Pons (tissue), 1 donor: Measurements from ENCODE around the gene FGFR1OP2.
A peak's percentile ranks its signal among the peaks of the same experiment; 100 is the strongest.
"Not testable (repeated sequence)": the region's sequence is repeated elsewhere in the genome, so short reads cannot be mapped to it uniquely, and the experiment has no call there.

Experiments
- DNase-seq: peaks from one replicate; pipeline ENCODE4 v3.0.0-alpha.2; 2016; ENCODE audit warnings: low spot score

Gene FGFR1OP2

GRCh38 chr12:26941215-26941594, 2.9 kb downstream of the FGFR1OP2 start:
- DNase-seq, result no peak

GRCh38 chr12:26948309-26948708, 10.0 kb downstream of the FGFR1OP2 start:
- DNase-seq, result no peak

- DNase-seq, result peak; percentile 56
Measured at GRCh38 chr12:26953447-26953846, 15.2 kb downstream of the FGFR1OP2 start.

- no peak for DNase-seq
Measured at GRCh38 chr12:26954027-26954426, 15.8 kb downstream of the FGFR1OP2 start.

- not testable (repeated sequence) for DNase-seq
Measured at GRCh38 chr12:26961391-26961790, 23.1 kb downstream of the FGFR1OP2 start.

GRCh38 chr12:26961803-26962202, 23.5 kb downstream of the FGFR1OP2 start:
- DNase-seq, result no peak

- DNase-seq, result no peak
Measured at GRCh38 chr12:26963413-26963812, 25.1 kb downstream of the FGFR1OP2 start.

- DNase-seq, result no peak
Measured at GRCh38 chr12:26966842-26967241, 28.6 kb downstream of the FGFR1OP2 start.

- DNase-seq, result no peak
Measured at GRCh38 chr12:26970136-26970535, 31.9 kb downstream of the FGFR1OP2 start.

GRCh38 chr12:26971963-26972362, 33.7 kb downstream of the FGFR1OP2 start:
- DNase-seq, result no peak

GRCh38 chr12:26976687-26977086, 38.4 kb downstream of the FGFR1OP2 start:
- peak; percentile 63 for DNase-seq

GRCh38 chr12:26978801-26979200, 40.5 kb downstream of the FGFR1OP2 start:
- DNase-seq, result peak; percentile 74

GRCh38 chr12:26979733-26980132, 41.5 kb downstream of the FGFR1OP2 start:
- no peak for DNase-seq

GRCh38 chr12:26982866-26983265, 44.6 kb downstream of the FGFR1OP2 start:
- no peak for DNase-seq

GRCh38 chr12:26987634-26988424, 49.6 kb downstream of the FGFR1OP2 start:
- DNase-seq, result peak; percentile 69

- DNase-seq, result no peak
Measured at GRCh38 chr12:26988703-26989102, 50.4 kb downstream of the FGFR1OP2 start.

- no peak for DNase-seq
Measured at GRCh38 chr12:26989873-26990272, 51.6 kb downstream of the FGFR1OP2 start.

- DNase-seq, result no peak
Measured at GRCh38 chr12:26991826-26992225, 53.6 kb downstream of the FGFR1OP2 start.

- DNase-seq, result no peak
Measured at GRCh38 chr12:26994109-26994508, 55.8 kb downstream of the FGFR1OP2 start.

GRCh38 chr12:26995706-26996105, 57.4 kb downstream of the FGFR1OP2 start:
- DNase-seq, result no peak

GRCh38 chr12:26997003-26997402, 58.7 kb downstream of the FGFR1OP2 start:
- no peak for DNase-seq

- DNase-seq, result peak; percentile 28
Measured at GRCh38 chr12:27000961-27001360, 62.7 kb downstream of the FGFR1OP2 start.

GRCh38 chr12:27001663-27002062, 63.4 kb downstream of the FGFR1OP2 start:
- no peak for DNase-seq

- no peak for DNase-seq
Measured at GRCh38 chr12:27002141-27002540, 63.9 kb downstream of the FGFR1OP2 start.
